ENCODE data around the gene LACRT. TPM values are rescaled to one million over a fixed set of nuclear protein-coding genes. Genes with fewer than 3 reads are reported as not detected.

LACRT gene
- total and polyA plus RNA-seq, 2 donors (not counting 3 experiments of a cell fraction or from before 2014, with no cell fraction given): not detected

DNA sequence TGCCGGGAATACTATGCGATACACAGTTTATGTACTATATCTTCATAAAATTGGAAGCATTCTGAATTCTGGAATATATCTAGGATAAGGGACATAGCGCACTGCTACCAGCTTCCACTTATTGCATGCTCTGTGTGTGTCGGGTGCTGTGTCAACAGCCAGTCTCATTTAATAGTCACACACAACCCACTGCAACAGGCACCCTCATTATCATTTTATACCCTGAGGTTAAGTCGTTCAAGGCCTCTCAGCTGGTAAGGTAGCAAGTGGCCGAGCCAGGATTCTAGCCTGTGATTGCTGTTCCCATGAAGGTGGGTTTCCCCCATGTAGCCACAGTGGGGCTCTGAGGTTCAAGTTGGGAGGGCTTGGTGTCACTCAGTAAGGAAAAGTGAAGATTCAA is 53.3 kb downstream of the LACRT start:
- Histone ChIP-seq H3K9me3 (replicated peaks; ENCODE audit: control insufficient read depth, insufficient read depth, low read length) (no peaks in the 10 kb centered on the region), H4K20me1 (replicated peaks; ENCODE audit: control insufficient read depth, extremely low read depth, insufficient read depth, low read length) (no peaks in the 10 kb centered on the region), H3K79me2 (ENCODE audit: control insufficient read depth, insufficient read depth, low read length) (no peaks in the 10 kb centered on the region), H3K9me1 (replicated peaks; ENCODE audit: control insufficient read depth, extremely low read depth, insufficient read depth, low read length) (no peaks in the 10 kb centered on the region), H3K9ac (replicated peaks; ENCODE audit: extremely low read depth, insufficient read depth, low read length) (no peak overlapping the region), H3K27ac (ENCODE audit: insufficient read depth, low read depth, low read length) (no peak overlapping the region), H3K27me3 (ENCODE audit: control insufficient read depth in 2 of 2, insufficient read depth in 2 of 2, low read length in 2 of 2) (peaks cover 2 to 9% of the 10 kb centered on the region in 2 experiments), H3K36me3 (ENCODE audit: control insufficient read depth in 2 of 2, extremely low read depth in 1 of 2, insufficient read depth in 2 of 2, low read length in 2 of 2) (no peaks in the 10 kb centered on the region), H3K4me2 (ENCODE audit: insufficient read depth, low read length) (no peak overlapping the region), H3K4me3 (replicated peaks in 1 of 3; ENCODE audit: insufficient read depth in 1 of 3, low read depth in 1 of 3, low read length in 3 of 3) (no peak overlapping the region), H2AFZ (ENCODE audit: low read depth, low read length) (no peak overlapping the region), H3K4me1 (ENCODE audit: control insufficient read depth, extremely low read depth, insufficient read depth, low read length) (no peaks in the 10 kb centered on the region)
- intact Hi-C loops (cut with micrococcal nuclease): no loop called here
- FAIRE-seq (no peak), DNase-seq (ENCODE audit: low read depth, low spot score) (no peak)
- ChIA-PET CTCF (interaction anchor here (2.1 to 2.2 kb wide), 2 partner anchors 11 to 54 kb away, joined by 6 to 9 read pairs; no protein-coding TSS in a partner anchor), POLR2A (no interaction called here)
- TF ChIP-seq JUN (IDR thresholded peaks at IDR 0.05; ENCODE audit: borderline replicate concordance, insufficient read depth, insufficient read length, low read depth): no peak
- no peak for TF ChIP-seq EZH2 (IDR thresholded peaks at IDR 0.05; ENCODE audit: borderline replicate concordance, low read depth, low read length, severe bottlenecking)
- TF ChIP-seq POLR2AphosphoS5 (IDR thresholded peaks at IDR 0.05; ENCODE audit: insufficient read depth, low read depth, low read length): no peak
- no peak for TF ChIP-seq MYC (IDR thresholded peaks at IDR 0.05; ENCODE audit: low read depth, low read length)
- TF ChIP-seq FOS (IDR thresholded peaks at IDR 0.05; ENCODE audit: borderline replicate concordance, insufficient read depth, low read length): no peak
- TF ChIP-seq, protein P1, sequence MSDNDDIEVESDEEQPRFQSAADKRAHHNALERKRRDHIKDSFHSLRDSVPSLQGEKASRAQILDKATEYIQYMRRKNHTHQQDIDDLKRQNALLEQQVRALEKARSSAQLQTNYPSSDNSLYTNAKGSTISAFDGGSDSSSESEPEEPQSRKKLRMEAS (IDR thresholded peaks at IDR 0.05; ENCODE audit: insufficient read depth, insufficient read length): no peak
- TF ChIP-seq, protein P2, sequence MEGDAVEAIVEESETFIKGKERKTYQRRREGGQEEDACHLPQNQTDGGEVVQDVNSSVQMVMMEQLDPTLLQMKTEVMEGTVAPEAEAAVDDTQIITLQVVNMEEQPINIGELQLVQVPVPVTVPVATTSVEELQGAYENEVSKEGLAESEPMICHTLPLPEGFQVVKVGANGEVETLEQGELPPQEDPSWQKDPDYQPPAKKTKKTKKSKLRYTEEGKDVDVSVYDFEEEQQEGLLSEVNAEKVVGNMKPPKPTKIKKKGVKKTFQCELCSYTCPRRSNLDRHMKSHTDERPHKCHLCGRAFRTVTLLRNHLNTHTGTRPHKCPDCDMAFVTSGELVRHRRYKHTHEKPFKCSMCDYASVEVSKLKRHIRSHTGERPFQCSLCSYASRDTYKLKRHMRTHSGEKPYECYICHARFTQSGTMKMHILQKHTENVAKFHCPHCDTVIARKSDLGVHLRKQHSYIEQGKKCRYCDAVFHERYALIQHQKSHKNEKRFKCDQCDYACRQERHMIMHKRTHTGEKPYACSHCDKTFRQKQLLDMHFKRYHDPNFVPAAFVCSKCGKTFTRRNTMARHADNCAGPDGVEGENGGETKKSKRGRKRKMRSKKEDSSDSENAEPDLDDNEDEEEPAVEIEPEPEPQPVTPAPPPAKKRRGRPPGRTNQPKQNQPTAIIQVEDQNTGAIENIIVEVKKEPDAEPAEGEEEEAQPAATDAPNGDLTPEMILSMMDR (IDR thresholded peaks at IDR 0.05; ENCODE audit: extremely low read depth in 1 of 2, insufficient read depth in 1 of 2, low read depth in 1 of 2, low read length in 2 of 2): no peak
- no TSS peak for BruUV-seq (replicated peaks)
- dilution Hi-C loops (cut with MboI; ENCODE audit: extremely low pct_ligation_motif_present, low sequenced_read_pairs): no loop called here

Other genes with a start within 250 kb of the LACRT start
- 938 and 994 TPM in 2 replicates for gene ITGA5, start 215.6 kb downstream of the LACRT start, total RNA-seq
- 657 and 731 TPM in 2 replicates for gene ITGA5, start 215.6 kb downstream of the LACRT start, polyA plus RNA-seq
- not detected in 2 replicates for gene GTSF1, start 161.3 kb downstream of the LACRT start, total RNA-seq
- 14.1 and 15.4 TPM in 2 replicates for gene GTSF1, start 161.3 kb downstream of the LACRT start, polyA plus RNA-seq
- 0.07 and 0.09 TPM in 2 replicates for gene NCKAP1L, start 137.1 kb downstream of the LACRT start, total RNA-seq
- 0.13 and 0.17 TPM in 2 replicates for gene NCKAP1L, start 137.1 kb downstream of the LACRT start, polyA plus RNA-seq
- not detected in 2 replicates for gene PDE1B, start 85.3 kb downstream of the LACRT start, total RNA-seq
- gene PDE1B, start 85.3 kb downstream of the LACRT start, polyA plus RNA-seq: not detected in 2 replicates
- not detected in 2 replicates for gene PPP1R1A, start 46.2 kb downstream of the LACRT start, total RNA-seq
- gene PPP1R1A, start 46.2 kb downstream of the LACRT start, polyA plus RNA-seq: not detected in 2 replicates
- gene DCD, start 13.5 kb upstream of the LACRT start, total RNA-seq: not detected in 2 replicates
- gene DCD, start 13.5 kb upstream of the LACRT start, polyA plus RNA-seq: not detected in 2 replicates
- gene MUCL1, start 219.6 kb upstream of the LACRT start, total RNA-seq: not detected in 2 replicates
- not detected in 2 replicates for gene MUCL1, start 219.6 kb upstream of the LACRT start, polyA plus RNA-seq

Measured in endothelial cell of umbilical vein (primary cell).